HG03108 (cell line): ENCODE measurements around the gene TMEM182.

Source experiments
- ATAC-seq: cut with Tn5 transposase; IDR thresholded peaks from one replicate; pipeline ENCODE4 v1.9.1; 2021; ENCODE audit warnings: moderate library complexity; ENCODE audit not compliant: unreplicated experiment

Gene TMEM182

GRCh38 chr2:102765061-102765460 lies 3.2 kb downstream of the TMEM182 start:
- no peak for ATAC-seq

GRCh38 chr2:102768253-102768652 lies 6.4 kb downstream of the TMEM182 start:
- no peak for ATAC-seq

GRCh38 chr2:102768892-102769291 lies 7.1 kb downstream of the TMEM182 start:
- ATAC-seq = no peak

- no peak for ATAC-seq
These were observed 8.7 kb downstream of the TMEM182 start for GRCh38 chr2:102770506-102770905.

GRCh38 chr2:102771114-102771513 lies 9.3 kb downstream of the TMEM182 start:
- no peak for ATAC-seq

- no peak for ATAC-seq
These were observed 10.8 kb downstream of the TMEM182 start for GRCh38 chr2:102772659-102773058.

- no peak for ATAC-seq
These were observed 11.4 kb downstream of the TMEM182 start for GRCh38 chr2:102773149-102773705.

GRCh38 chr2:102778260-102778659 lies 16.4 kb downstream of the TMEM182 start:
- ATAC-seq = no peak

- ATAC-seq = no peak
These were observed 18.6 kb downstream of the TMEM182 start for GRCh38 chr2:102780467-102780866.

- no peak for ATAC-seq
These were observed 20.4 kb downstream of the TMEM182 start for GRCh38 chr2:102782187-102782586.

GRCh38 chr2:102782933-102783332 lies 21.1 kb downstream of the TMEM182 start:
- no peak for ATAC-seq

- no peak for ATAC-seq
These were observed 21.8 kb downstream of the TMEM182 start for GRCh38 chr2:102783506-102784183.

- ATAC-seq = no peak
These were observed 23.1 kb downstream of the TMEM182 start for GRCh38 chr2:102784940-102785339.

- no peak for ATAC-seq
These were observed 26.5 kb downstream of the TMEM182 start for GRCh38 chr2:102788216-102788884.

GRCh38 chr2:102788885-102789260 lies 27.0 kb downstream of the TMEM182 start:
- no peak for ATAC-seq

- no peak for ATAC-seq
These were observed 27.7 kb downstream of the TMEM182 start for GRCh38 chr2:102789349-102790090.

- no peak for ATAC-seq
These were observed 28.2 kb downstream of the TMEM182 start for GRCh38 chr2:102790091-102790455.

GRCh38 chr2:102792568-102793208 lies 30.9 kb downstream of the TMEM182 start:
- ATAC-seq = no peak

GRCh38 chr2:102795641-102796040 lies 33.8 kb downstream of the TMEM182 start:
- ATAC-seq = no peak

GRCh38 chr2:102796337-102796736 lies 34.5 kb downstream of the TMEM182 start:
- ATAC-seq = no peak

GRCh38 chr2:102797486-102797885 lies 35.7 kb downstream of the TMEM182 start:
- ATAC-seq = no peak
